ENCODE measurements around the gene CACNA1A. TPM values are rescaled to one million over a fixed set of nuclear protein-coding genes. Genes with fewer than 3 reads are reported as not detected.
"Not testable (repeated sequence)": the region's sequence is repeated elsewhere in the genome, so short reads cannot be mapped to it uniquely, and the experiment has no call there.

Gene CACNA1A
- total RNA-seq, 1 experiment from 2014 or later = 3.4 TPM

DNA sequence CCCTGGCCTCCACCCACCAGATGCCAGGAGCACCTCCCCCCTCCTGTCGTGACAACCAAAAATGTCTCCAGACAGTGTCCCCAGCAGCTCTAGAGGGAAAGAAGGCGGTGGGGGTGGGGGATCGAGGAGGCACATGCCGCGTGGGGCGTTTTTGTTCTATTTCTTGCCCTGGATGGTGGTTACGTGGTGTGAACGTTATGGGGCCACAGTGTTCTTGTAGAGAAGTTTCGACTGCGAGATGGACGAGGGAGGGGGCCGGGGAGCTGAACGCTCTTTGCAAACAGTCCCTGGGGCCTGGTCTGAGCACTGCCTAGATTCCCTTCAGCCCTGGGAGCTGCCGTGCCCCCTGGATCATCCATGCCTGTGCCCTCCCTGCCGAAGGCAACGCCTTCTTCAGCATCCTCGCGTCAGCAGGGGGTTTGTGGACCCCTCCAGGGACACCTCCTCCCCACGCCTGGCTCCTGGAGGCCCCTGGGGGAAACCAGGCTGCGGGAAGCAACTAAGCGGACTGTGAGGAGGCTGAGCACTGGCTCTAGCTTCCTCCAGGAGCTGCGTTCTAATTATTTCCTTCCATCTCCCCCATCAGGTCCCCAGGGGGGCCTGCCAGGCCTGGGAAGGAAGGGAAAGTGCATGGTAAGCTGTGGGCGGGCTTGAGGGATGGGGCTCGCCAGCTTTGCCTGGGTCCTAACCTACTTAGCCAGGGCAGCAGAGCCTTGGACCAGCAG is 224.6 kb downstream of the CACNA1A start:
- DNase-seq (ENCODE audit: low spot score) = no peak

DNA sequence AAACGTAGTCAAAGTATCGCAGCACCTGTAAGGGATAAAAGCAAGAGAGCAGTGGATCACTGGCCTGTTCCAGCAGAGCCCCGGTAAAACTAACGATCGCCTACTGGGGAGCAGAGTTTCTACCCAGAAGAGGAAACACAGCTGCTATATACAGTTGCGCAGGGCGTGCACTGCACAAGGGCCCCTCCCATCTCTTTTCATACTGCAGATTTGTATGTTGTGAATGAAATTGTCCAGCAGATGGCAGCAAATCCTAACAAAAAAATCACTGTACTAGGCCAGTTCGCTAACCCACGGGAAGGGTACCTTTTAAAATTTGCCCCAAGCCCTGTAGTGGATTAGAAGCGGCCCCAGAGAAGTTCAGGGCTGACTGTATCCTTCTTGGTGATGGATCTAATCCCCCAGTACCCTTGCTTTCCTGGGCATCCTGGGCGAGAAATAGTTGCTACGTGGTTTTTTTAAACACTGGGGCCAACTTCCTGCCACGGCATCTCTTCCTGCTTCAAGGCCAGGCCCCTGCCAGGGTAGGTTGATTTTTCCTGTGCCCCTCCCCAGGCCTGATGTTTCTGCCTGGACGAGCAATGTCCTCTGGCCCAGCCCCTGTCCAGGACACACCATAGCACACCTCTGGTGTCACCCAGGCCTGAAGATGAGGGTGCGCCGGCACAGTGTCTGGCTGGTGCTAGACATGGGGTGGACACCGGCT is 229.0 kb downstream of the CACNA1A start:
- peak; percentile 85 for DNase-seq (ENCODE audit: low spot score)

DNA sequence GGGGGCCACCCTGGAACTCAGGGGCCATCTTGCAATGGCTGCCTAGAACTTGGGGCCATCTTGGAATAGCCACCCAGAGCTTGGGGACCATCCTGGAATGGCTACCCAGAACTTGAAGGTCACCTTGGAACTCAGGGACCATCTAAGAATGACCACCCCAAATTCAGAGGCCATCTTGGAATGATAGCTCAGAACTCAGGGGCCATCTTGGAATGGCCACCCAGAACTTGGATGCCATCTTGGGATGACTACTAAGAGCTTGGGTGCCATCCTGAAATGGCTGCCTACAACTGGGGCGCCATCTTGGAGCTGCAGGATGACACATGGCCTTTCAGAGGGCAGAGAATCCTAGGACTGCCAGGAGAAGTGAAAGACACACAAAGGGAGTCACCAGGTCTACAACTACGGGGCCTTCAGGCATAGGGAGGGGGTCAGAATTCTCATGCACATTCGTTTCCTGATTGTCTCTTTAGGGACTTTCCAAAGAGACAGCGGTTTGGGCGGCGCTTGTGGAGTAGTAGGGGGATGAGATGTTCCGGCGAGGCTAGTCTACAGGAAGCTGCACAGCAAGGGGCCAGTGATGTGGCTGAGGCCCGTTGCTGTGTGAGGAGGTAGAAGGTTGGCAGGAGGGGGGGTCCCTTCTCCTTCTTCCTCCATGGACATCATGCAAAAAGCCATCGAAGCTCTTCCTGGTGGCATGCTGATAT is 231.1 kb downstream of the CACNA1A start:
- DNase-seq (ENCODE audit: low spot score) = peak; percentile 86

DNA sequence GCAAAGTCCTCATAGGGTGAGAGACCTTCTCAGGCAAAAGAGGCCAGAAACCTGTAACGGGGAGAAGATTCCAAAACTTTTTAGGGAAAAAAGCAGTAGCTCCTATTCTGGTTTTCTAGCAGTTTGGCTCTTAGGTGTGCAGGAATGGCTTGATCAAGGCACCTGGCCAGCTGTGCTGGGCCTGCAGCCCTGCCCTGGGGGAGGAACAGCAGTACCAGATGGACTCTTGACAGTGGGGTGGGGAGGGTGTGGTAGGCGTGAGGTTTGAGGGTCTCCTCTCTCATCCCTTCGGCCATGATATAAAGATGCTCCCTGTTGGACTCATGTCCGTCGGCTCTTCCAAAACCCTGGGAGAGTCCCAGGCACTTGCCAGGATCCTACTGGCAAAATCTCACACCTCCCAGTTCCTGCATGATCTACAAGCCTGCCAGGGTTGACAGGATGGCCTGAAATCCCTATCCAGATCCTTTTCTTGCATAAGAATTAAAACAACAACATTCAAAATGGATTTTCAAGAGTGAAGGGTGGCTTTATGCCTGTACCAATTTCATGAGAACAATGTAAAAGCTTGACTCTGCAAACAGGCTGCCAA is 235.7 kb downstream of the CACNA1A start:
- no peak for DNase-seq (ENCODE audit: low spot score)

DNA sequence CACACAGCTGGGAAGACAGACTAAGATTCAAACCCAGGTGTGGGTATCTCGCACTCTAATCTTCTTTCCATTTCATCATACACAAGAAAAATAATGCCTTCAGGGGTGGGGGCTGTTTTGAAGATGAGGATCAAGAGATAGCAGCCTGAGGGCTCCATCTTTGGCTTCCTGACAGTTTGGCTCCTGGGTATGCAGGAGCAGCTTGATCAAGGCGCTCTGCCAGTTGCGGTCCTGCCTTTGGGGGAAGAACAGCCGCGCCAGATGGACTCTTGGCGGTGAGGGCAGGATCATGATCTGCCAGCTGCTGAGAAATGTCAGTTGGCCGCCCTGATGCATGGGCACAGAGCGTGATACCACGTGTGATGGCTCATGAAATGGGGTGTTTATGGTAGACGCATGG is 236.9 kb downstream of the CACNA1A start:
- no peak for DNase-seq (ENCODE audit: low spot score)

DNA sequence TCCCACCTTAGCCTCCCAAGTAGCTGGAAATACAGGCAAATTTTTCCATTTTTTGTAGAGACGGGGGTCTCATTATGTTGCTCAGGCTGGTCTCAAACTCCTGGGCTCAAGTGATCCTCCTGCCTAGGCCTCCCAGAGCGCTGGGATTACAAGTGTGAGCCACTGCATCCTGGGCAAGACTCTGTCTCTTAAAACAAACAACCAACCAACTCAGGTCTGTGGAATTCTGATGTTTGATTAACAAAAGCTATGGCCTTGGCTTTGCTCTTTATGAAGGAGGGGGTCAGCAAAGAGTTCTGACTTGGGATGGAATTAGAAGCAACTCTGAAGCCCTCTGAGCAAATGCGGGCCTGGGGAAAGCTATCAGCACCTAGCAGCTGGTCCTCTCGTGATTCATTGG is 238.4 kb downstream of the CACNA1A start:
- no peak for DNase-seq (ENCODE audit: low spot score)

DNA sequence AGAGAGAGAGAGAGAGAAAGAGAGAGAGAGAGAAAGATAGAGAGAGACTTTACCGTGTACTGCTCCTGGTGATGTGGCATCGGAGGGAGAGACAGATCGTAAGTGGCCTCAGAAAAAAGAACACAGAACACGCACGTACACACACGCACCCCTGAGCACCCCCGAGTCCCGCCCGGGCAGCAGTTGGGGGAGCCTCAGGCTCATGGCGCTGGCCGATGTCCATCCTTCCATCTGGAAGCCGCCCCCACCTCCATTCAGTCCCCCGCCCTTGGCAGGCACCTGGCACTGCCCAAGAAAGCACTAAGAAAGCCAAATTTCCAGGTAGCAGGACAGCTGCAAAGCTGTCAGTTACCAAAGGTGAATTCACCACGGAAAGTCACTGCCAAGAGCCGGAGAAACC is 239.1 kb downstream of the CACNA1A start:
- no peak for DNase-seq (ENCODE audit: low spot score)

DNA sequence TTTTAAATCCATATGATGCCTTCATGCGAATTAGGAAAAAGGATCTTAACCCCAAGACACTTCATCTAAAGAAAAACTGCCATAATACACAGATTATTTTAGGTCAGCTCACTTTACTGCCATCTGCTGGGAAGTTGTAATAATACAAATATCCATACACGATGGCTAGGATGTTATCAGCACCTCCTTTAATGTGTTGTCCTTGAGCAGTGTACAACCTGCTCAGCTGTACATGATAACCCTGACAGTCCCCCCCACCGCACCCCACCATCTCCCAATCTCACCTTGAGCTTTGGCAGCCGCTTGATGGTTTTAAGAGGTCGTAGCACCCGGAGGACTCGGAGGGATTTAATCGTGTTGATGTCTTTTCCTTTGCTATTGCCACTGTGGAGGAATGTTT is 243.8 kb downstream of the CACNA1A start:
- DNase-seq (ENCODE audit: low spot score) = peak; percentile 75

DNA sequence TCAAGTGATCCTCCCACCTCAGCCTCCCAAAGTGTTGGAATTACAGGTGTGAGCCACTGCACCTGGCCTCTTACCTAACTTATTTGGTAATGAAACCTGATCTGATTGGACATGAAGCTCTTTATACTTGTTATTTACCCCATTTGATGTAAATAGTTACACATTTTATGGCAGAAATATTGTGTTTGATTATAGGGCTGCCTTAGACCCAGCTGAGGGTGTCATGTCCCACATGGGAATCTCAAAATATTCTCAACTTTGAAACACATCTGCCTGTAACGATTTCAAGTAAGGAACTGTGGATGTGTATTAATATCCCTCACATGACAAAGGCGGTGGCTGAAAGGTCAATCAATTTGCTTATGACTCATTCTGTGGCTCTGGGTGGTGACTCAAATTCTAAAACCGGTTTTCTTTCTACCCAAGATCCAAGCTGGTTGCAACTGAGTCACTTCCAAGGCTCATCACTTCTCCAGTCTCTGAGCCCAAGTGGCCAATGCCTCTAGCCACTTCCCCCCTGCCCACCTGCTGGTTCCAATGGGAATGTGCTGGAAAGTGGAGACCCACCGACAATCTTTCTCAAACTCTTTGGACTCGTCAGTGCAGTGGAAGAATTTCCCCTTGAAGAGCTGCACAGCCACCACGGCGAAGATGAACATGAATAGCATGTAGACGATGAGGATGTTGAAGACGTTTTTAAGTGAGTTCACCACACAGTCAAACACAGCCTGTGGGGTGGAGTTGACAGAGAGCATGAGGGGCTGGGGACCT is 245.2 kb downstream of the CACNA1A start:
- peak; percentile 94 for DNase-seq (ENCODE audit: low spot score)

DNA sequence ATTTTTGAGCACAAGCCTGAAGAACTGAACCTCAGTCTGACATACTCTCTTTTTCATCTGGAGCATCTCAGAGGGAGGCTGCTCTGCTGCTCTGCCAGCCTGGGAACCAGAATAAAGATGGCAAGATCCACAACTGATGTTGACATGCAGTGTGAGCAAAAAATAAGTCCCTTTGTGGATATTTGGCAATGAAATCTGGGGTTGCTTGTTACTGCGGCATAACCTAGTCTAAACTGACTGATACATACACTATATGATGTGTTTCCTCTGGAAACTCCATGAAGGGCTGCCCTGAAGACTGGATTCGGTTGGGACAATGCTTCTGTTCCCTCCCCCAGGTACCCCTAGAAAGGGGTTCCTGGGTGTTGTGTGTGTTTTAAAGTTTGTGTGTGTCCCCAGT is 249.4 kb downstream of the CACNA1A start:
- DNase-seq (ENCODE audit: low spot score) = no peak

DNA sequence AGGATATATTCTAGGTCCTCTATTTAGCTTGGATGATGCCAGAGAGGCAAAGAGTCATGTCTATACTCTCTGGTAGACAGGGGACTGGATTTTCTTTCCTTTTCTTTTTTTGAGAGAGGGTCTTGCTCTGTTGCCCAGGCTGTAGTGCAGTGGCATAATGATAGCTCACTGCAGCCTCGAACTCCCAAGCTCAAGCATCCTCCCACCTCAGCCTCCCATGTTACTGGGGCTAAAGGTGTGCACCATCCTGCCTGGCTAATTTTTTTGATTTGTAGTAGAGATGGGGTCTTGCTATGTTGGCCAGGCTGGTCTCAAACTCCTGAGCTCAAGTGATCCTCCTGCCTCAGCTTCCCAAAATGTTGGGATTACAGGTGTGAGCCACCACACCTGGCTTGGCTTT is 249.9 kb downstream of the CACNA1A start:
- not testable (repeated sequence) for DNase-seq (ENCODE audit: low spot score)

DNA sequence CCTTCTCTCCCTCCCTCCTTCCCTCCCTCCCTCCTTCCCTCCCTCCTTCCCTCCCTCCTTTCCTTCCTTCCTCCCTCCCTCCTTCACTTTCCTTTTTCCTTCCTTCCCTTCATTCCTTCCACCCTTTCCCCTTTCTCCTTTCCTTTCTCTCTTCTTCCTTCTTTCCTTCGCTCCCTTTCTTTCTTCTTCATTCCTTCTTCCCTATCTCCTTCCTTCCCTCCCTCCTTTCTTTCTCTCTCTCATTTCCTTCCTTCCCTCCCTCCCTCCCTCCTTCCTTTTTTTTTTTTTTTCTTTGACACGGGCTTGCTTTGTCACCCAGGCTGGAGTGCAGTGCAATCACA is 250.6 kb downstream of the CACNA1A start:
- DNase-seq (ENCODE audit: low spot score) = no peak

DNA sequence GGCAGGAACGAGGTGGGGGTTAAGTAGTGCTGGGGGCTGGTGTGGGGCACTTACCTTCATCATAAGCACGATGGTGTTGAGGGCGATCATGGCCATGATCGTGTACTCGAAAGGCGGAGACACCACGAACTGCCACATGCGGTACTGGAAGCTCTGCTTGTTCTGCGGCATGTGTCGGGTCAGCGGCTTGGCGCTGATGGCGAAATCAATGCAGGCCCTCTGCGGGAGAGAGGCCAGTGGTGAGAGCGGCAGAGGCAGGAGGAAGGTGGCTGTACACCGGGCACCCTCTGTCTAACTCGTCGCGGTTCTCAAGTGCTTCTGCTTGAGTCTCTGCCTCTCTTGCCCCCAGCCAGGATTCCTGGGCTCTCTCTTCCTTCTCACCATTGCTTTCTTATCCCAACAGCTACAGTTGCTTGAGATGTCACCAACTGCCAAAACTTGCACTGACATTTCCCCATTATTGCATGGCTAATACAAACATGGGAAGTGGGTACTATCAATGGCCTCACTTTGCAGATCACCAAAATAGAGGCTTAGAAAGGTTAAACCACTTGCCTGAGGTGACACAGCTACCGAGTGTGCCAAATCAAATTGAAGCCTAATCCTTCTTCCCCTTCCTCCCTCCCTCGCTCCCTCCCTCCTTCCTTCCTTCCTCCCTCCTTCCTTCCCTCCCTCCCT is 251.1 kb downstream of the CACNA1A start:
- DNase-seq (ENCODE audit: low spot score) = no peak

DNA sequence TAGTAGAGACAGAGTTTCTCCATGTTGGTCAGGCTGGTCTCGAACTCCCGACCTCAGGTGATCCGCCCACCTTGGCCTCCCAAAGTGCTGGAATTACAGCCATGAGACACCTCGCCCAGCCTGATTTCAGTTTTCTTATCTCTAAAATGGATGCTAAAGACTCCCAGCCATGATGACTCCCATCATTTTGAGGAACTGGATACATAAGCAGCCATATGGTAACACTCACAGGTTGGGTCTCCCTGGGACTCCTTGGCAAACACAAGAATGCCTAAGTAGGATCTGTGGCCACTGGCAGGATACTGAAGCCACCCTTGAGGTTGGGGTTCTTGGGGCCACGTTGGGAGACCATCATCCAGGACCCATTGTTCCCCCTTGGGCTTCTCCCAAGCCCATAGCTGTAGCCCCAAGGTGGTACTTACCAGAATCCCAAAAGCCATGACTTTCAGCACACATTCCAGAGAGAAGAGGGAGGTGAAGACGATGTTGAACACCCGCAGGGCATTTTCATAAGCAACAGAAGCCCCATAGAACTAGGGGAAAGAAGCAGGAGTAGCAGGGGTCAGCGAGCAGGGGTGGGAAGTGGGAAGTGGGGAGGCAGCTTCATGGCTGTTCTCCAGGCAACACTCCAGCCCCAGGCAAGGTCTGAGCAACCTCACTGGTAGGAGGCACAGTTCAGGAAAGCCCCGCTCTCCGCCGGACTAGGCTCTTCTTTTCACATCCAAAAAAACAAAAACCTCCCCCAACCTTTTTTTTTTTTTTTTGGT is 253.5 kb downstream of the CACNA1A start:
- DNase-seq (ENCODE audit: low spot score) = no peak

DNA sequence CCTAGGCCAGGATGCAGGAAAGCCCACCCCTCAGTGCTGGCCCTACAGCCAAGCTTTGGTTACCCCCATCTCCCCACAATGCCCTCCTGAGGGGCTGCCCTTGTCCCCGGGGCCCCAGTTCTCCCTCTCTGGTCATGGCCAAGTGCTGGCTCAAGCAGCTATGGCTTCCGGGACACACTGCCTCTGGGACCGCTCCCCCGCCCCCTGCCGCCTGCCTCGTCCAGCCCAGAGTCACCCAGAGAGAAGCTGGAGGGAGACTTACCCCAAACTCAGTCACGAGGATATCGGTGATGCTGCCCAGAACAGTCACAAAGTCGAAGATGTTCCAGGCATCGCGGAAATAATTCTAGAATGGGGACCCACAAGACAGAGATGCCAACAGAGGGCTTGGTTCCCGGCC is 261.4 kb downstream of the CACNA1A start:
- DNase-seq (ENCODE audit: low spot score) = no peak

DNA sequence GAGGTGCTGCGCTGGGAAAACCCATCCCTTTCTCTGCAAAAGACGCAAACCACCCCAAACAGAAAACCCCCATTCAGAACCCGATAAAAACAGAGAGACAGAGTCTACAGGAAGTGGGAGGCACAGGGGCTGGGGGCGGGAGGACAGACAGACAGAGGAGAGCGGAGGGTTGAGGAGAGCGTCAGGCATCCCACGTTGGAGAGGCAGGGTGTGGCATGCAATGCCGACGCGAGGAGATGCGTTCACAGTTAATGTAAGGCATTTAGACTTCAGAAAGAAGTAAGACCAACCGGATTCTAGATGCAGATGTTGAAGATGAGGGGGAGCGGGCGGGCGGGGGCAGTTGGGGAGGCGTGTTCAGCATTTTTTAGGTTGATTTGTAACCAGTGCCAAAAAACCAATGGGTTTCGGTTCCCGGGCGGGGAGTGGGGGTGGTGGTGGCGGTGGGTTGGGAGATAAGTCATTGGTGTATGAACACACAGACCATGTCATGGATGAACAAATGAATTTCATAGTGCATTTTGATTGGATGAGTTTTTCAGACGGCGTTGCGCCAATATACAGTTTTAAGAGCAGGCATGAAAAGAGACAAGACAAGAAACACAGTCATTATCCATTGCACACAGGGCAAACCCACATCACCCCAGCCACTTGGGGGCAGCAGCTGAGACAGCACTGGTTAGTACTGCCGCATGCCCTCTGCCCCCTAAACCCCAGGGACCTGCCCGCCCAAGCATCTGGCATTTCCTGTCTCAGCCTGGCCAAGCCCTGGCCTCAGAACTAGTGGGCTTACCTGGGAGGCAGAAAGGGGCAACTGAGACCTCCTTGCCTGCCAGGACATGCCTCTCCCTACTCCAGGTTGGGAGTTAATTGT is 264.8 kb downstream of the CACNA1A start:
- DNase-seq (ENCODE audit: low spot score) = no peak

DNA sequence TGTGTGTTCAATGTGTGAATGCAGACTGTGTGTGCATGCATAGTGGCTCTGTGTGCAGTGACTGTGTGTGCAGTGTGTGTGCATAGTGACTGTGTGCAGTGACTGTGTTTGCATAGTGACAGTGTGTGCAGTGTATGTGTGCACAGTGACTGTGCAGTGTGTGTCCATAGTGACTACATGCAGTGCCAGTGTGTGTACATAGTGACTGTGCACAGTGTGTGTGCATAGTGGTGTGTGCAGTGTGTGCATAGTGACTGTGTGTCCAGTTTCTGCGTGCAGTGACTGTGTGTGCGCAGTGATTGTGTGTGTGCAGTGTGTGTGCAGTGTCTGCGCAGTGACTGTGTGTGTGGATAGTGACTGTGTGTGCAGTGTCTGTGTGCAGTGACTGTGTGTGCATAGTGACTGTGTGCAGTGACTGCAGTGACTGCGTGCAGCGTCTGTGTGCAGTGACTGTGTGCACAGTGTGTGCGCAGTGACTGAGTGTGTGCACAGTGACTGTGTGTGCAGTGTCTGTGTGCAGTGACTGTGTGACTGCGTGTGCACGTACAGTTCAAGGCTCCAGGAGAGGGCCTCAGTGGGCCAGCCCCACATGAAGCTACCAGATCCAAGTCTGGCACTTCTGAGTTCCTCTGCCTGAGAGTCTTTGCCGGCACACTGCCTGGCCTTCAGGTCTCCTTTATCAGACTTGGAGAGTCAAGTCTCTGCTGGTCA is 265.8 kb downstream of the CACNA1A start:
- DNase-seq (ENCODE audit: low spot score) = no peak

DNA sequence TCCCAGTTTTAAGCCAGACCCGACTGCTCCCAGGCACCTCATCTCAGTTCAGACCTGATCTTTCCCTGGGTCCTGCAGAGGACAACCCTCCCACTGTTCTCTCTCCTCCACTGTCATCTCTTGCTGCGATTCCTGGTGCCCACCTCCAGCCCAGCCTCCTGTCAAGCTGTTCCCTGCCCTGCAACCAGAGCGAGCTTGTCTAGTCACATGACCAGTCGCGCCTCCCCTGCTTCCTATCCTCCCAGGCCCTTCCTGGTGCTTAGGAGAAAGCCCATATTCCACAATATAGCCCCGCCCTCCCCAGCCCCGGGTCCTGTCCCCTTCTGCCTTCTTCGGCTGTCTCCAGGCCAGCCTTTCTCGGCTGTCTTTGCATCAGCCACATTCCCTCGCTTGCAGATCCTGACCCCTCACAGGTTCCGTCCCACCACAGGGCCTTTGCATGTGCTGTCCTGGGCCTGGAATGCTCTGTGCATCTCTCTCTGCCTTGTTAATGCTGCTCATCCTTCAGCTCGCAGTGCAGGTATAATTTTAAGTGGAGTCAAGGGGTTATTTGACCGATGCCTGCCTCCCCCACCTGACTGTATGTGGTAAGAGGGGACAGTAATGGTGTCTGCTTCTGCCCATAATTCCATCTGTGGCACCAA is 267.3 kb downstream of the CACNA1A start:
- DNase-seq (ENCODE audit: low spot score) = no peak
